ENCODE measurements around the gene DCTN3. TPM values are rescaled to one million over a fixed set of nuclear protein-coding genes. Genes with fewer than 3 reads are reported as not detected.

The DCTN3 gene
- total and polyA plus RNA-seq, 2 of the 4 experiments (the other 2 are of a cell fraction), result 122 to 183 TPM

DNA sequence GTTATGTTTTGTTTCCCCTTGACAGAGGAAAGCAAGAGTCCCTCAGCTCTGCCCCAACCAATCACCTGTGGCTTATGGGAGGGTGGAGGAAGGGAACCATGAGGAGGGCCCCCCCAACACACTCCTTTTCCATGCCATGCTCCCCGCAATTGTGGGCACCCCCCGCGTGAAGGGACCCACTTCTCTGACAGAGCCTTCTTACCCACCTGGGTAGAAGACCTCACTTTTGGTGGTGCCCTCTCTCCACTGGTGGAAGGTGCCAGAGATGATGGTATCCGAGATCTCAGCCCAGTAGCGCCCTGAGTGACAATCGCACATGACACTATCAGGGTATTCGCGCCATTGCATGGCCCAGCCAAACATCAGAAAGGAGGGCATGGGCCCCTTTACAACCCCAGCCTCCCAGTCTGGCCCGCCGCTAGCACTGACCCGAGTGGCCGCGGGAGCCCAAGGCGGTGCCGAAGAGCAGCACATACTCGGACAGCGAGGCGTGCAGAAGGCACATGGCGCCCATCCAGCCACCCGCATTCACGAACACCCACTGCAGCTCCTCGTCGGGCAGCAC lies 16.6 kb upstream of the DCTN3 start:
- H2BK5ac ChIP-seq (ENCODE audit: low read depth, low read length, poor library complexity, severe bottlenecking), result peak overlapping the region; percentile 55
- no peak overlapping the region for H3K18ac ChIP-seq (ENCODE audit: low read depth, low read length)
- DNase-seq, result peak; percentile 22
- H3K4me3 ChIP-seq (ENCODE audit: insufficient read depth, low read depth, low read length), result peak overlapping the region; percentile 84
- no TSS peak for BruUV-seq (replicated peaks)
- H3K4me2 ChIP-seq (ENCODE audit: low read depth, low read length), result peak overlapping the region; percentile 98
- no peak overlapping the region for H2BK120ac ChIP-seq (ENCODE audit: low read depth, low read length)
- peak overlapping the region; percentile 89 for H2AK9ac ChIP-seq (replicated peaks; ENCODE audit: low read depth, low read length, poor library complexity)
- H4K20me1 ChIP-seq (ENCODE audit: insufficient read depth, low read length), result peaks cover 9% of the 10 kb centered on the region; the same call in 1 of the 2 replicates
- dilution Hi-C loops (cut with HindIII; ENCODE audit: low sequenced_read_pairs, unreplicated experiment), result no loop called here
- peak overlapping the region; percentile 82 for H3K27ac ChIP-seq (ENCODE audit: insufficient read depth, low read length)
- peak overlapping the region; percentile 97 for H3K23ac ChIP-seq (ENCODE audit: low read depth, low read length)
- no peaks in the 10 kb centered on the region for H3K27me3 ChIP-seq (ENCODE audit: control insufficient read depth, insufficient read depth, low read length)
- in situ Hi-C loops (cut with MboI; ENCODE audit: low sequenced_read_pairs), result no loop called here
- intact Hi-C loops (cut with micrococcal nuclease), result loop anchor here (2.0 kb wide), 1 partner anchor 66 kb away; no protein-coding TSS in a partner anchor
- H2BK20ac ChIP-seq (ENCODE audit: low read depth, low read length), result no peak overlapping the region
- H2BK15ac ChIP-seq (ENCODE audit: low read depth, low read length), result no peak overlapping the region
- peaks cover 13% of the 10 kb centered on the region; the same call in 1 of the 2 replicates for H3K9me1 ChIP-seq (ENCODE audit: insufficient read depth, low read length)
- H3K79me1 ChIP-seq (ENCODE audit: low read depth in 1 of 2, low read length in 2 of 2), result peaks cover 13 to 36% of the 10 kb centered on the region in 2 experiments
- no peak; the same call in none of the 2 replicates for ATAC-seq (ENCODE audit: low read depth)
- ChIA-PET CTCF (no interaction called here), POLR2A (ENCODE audit: unreplicated experiment) (interaction anchor here (0.8 to 2.0 kb wide), 2 partner anchors 10 to 17 kb away, joined by 5 to 10 read pairs; partner anchors contain the start of gene GALT)
- H3K9me3 ChIP-seq (ENCODE audit: control insufficient read depth, insufficient read depth, low read length), result no peaks in the 10 kb centered on the region
- peak overlapping the region; percentile 96 for H2AK5ac ChIP-seq (ENCODE audit: low read depth, low read length)
- H3K4ac ChIP-seq (ENCODE audit: low read depth, low read length), result peak overlapping the region; percentile 60
- no peak for TF ChIP-seq MXI1 (IDR thresholded peaks at IDR 0.05; ENCODE audit: borderline replicate concordance, low read depth, low read length)
- no peak for TF ChIP-seq BHLHE40 (IDR thresholded peaks at IDR 0.05; ENCODE audit: low read depth, low read length)
- TF ChIP-seq CHD1 (IDR thresholded peaks at IDR 0.05; ENCODE audit: low read depth, low read length), result no peak
- TF ChIP-seq RCOR1 (IDR thresholded peaks at IDR 0.05; ENCODE audit: insufficient replicate concordance, low read length), result no peak
- TF ChIP-seq POLR2A (IDR thresholded peaks at IDR 0.05; ENCODE audit: low read depth, low read length), result no peak
- peaks cover 6% of the 10 kb centered on the region for H3K36me3 ChIP-seq (ENCODE audit: control insufficient read depth, insufficient read depth, low read length)
- 0% methylated on average over 11 of the region's 23 CpGs; no CpG with 5 or more reads in 1 of the 2 experiments for WGBS, 2 experiments (ENCODE audit: extremely low coverage in 2 of 2, insufficient read length in 1 of 2)
- peak overlapping the region; percentile 46 to 96 for H4K8ac ChIP-seq (ENCODE audit: low read depth in 2 of 2, low read length in 2 of 2)
- H2AFZ ChIP-seq (replicated peaks; ENCODE audit: low read length, poor library complexity), result peak overlapping the region; percentile 97
- H4K91ac ChIP-seq (ENCODE audit: insufficient read depth, low read depth, low read length), result peak overlapping the region; percentile 80
- H3K4me1 ChIP-seq (ENCODE audit: control insufficient read depth, insufficient read depth, low read length), result peaks cover 4% of the 10 kb centered on the region
- peak overlapping the region; percentile 61 for H3K14ac ChIP-seq (replicated peaks; ENCODE audit: low read depth, low read length)
- no peak overlapping the region for H3K56ac ChIP-seq (ENCODE audit: extremely low read depth, insufficient read depth, low read length)
- H4K5ac ChIP-seq (ENCODE audit: low read depth, low read length), result 0 out of 2 replicates have a peak overlapping the region, but pooled peaks have one; percentile 13
- H3K9ac ChIP-seq (ENCODE audit: low read depth, low read length), result peak overlapping the region; percentile 77

Measured in IMR-90 (cell line).